Stimulated activated CD4-positive, alpha-beta T cell treated with anti-CD3 and anti-CD28 coated beads, TNF-alpha, amount 100 ng/mL, for 1 hour (primary cell): Measurements from ENCODE around the gene TMEM131.

Experiments
- DNase-seq, 3 donors: peaks; one replicate each; pipeline ENCODE4 v3.0.0-alpha.2; 2020; ENCODE audit warnings: low read depth in 3 of 3, low spot score in 1 of 3

The TMEM131 gene

GRCh38 chr2:97741686-97742085 is 254.1 kb downstream of the TMEM131 start:
- no peak for DNase-seq

- DNase-seq: no peak
Observed at GRCh38 chr2:97741251-97741650, 254.5 kb downstream of the TMEM131 start.

DNA sequence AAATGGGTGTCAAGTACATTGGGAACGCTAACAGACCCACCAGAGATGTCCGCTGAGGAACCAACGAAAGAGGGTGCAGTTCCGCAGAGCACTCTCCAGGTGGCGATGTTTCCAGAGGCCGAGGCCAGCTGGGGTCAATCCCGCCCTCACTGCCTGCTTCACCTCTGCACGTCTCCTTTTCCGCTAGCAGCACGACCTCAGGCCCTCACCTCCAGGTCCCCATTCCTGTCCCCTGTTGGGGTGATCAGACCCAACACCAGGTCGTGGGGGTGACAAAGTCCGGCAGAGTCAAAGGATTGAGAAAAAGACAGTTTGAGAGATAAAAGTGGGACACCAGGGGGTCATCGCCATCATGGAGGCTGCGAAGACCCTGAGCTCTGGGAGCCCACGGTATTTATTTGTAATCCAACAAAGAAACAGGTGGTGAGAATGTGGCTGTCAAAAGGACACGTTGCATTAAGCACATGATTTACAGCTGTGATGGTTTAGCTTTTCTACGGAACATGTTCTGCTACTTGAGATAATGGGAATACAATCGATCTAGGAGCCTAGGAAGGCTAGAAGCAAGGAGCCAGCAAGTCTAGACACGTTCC is 255.1 kb downstream of the TMEM131 start:
- peak in 1 of 3 donors; percentile 27 for DNase-seq

DNA sequence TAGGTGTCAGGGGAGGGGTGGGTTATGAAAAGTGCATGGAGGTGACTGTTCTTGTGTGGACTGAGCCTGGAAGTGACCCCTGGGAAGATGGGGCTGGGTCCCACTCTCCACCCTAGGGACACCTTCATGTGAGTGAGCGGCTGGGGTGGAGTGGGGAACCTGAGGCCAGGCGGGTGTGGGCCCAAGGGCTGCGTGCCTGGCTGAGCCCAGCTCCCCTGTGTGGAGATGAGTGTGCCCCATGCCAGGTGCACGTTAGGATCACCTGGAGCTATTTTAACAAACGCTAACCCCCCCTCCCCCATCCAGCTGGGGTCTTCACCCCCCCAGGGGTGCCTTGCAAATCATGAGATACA is 255.9 kb downstream of the TMEM131 start:
- no peak for DNase-seq

DNA sequence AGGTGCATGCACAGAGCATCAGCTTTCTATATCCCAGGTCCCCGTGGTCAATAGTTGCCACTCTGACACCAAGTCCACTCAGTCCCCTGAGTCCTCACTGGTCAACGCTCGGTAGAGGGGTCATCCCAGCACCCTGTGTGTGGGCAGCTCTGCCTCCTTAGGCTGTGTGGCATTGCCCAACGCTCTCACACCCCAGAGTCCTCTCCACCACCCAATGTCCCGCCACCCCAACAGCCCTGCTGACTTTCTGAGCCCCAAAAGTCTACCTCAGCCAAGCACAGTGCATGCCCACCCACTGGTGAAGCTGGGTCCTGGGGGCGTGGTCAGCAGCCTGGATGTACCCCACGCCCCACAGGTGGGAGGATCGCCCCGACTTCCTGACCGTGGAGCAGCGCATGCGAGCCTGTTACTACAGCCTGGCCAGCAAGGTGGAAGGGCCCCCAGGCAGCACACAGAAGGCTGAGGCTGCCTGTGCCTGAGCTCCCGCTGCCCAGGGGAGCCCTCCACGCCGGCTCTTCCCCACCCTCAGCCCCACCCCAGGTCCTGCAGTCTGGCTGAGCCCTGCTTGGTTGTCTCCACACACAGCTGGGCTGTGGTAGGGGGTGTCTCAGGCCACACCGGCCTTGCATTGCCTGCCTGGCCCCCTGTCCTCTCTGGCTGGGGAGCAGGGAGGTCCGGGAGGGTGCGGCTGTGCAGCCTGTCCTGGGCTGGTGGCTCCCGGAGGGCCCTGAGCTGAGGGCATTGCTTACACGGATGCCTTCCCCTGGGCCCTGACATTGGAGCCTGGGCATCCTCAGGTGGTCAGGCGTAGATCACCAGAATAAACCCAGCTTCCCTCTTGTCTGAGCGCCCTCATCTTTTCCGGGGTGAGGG is 256.5 kb downstream of the TMEM131 start:
- DNase-seq: no peak

GRCh38 chr2:97738179-97739019 is 257.3 kb downstream of the TMEM131 start:
- DNase-seq: no peak

DNA sequence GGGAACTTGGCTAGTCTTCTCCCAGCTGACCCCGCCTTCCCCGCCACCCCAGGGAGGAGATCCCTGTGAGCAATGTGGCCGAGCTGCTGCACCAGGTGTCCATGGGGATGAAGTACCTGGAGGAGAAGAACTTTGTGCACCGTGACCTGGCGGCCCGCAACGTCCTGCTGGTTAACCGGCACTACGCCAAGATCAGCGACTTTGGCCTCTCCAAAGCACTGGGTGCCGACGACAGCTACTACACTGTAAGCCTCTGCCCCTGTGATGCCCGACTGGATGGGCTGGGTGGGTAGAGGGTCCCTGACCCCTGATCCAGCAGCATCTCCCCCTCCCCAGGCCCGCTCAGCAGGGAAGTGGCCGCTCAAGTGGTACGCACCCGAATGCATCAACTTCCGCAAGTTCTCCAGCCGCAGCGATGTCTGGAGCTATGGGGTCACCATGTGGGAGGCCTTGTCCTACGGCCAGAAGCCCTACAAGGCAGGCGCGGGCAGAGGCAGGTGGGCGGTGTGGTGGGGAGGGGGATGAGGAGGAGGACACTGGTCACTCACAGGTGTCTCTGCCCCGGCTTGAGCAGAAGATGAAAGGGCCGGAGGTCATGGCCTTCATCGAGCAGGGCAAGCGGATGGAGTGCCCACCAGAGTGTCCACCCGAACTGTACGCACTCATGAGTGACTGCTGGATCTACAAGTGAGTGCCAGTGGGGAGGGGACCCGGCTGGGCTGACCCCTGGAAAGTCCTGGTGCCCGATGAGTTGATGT is 258.1 kb downstream of the TMEM131 start:
- no peak for DNase-seq

DNA sequence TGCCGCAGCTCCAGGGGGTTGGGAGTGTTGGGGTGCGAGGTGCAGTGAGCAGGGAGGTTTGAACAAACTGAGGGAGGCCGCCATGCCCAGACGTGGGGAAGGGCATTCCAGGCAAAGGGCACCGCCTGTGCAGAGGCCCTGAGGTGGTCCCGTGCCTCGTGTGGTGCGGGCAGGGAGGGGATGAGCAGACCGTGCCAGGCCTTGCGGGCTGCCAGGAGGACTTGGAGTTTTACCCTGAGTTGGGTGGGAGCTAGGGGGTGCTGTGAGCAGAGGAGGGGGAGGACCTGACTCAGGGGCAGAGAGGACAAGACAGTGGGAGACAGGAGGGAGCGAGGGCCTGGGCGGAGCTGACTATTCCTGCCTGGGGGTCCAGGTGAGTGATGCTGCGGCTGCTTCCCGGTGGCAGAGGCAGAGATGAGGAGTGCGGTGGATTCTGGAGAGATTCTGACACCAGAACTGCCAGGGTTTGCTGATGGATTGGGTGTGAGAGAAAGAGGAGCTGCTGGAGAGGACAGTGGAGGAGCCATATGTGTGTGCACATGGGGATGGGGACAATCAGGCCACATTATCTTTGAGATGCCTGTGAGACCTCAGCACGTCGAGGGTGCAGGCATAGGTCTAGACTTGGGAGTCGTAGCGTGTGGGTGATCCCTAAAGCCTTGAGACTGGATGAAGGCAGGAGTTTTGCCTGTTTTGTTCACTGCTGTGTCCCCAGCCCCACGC is 259.0 kb downstream of the TMEM131 start:
- DNase-seq: no peak

- DNase-seq: no peak
Observed at GRCh38 chr2:97736185-97736584, 259.6 kb downstream of the TMEM131 start.

DNA sequence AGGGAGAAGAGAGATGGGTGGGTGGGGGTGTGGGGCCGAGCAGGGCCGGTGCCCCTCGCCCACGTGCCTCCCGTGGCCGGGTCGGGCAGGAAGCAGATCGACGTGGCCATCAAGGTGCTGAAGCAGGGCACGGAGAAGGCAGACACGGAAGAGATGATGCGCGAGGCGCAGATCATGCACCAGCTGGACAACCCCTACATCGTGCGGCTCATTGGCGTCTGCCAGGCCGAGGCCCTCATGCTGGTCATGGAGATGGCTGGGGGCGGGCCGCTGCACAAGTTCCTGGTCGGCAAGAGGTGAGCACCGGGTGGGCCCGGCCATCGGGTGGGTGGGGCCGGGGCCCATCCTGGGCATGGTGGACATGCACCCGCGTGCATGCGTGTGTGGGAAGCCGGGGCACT is 260.6 kb downstream of the TMEM131 start:
- no peak for DNase-seq

DNA sequence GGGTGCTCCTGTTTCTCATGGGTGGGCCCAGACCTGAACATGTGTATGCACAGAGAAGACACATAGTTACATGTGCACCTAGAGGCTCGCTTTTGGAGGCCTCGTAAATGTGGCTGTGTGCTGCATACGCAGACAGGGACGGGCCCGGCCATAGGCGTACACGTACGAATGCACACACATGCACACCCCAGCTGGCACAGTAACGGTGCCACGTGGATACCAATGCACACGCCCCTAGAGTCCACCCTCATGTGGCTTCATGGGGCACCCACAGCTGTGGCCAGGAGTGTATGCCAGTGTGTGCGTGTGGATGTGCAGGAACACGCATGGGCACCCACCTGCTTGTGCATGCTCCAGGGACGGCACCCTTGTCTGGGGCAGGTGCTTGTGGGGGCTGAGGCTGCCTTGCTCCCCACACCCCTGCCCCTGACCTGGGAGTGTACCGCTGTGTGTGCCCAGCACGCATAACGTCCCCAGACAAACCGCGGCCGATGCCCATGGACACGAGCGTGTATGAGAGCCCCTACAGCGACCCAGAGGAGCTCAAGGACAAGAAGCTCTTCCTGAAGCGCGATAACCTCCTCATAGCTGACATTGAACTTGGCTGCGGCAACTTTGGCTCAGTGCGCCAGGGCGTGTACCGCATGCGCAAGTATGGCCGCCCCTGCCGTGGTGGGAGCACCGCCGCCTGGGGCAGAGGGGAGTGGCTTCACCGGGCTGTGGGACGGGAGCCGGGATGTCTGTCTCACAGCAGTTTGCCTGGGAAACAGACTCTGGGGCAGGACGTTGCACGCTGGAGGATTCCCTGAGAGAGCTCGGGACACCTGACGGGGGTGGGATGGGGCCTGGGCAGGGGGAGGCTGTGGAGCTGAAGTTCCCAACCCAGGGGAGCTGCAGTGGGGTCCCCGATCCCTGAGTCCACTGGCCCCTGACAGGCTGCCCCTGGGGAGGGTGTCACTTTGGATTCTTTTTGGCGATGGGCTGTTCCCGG is 261.4 kb downstream of the TMEM131 start:
- no peak for DNase-seq

- DNase-seq: no peak
Observed at GRCh38 chr2:97733341-97734035, 262.3 kb downstream of the TMEM131 start.

GRCh38 chr2:97732436-97733340 is 263.1 kb downstream of the TMEM131 start:
- DNase-seq: no peak

- DNase-seq: no peak
Observed at GRCh38 chr2:97731274-97732020, 264.3 kb downstream of the TMEM131 start.

GRCh38 chr2:97730245-97730644 is 265.5 kb downstream of the TMEM131 start:
- no peak for DNase-seq

- DNase-seq: no peak
Observed at GRCh38 chr2:97728091-97728731, 267.5 kb downstream of the TMEM131 start.
